ENCODE results near the gene OR2H1. TPM values are rescaled to one million over a fixed set of nuclear protein-coding genes. Genes with fewer than 3 reads are reported as not detected.
A peak's percentile ranks its signal among the peaks of the same experiment; 100 is the strongest.

The OR2H1 gene
- not detected in 3 replicates for total RNA-seq (2021)
- Bru-seq, nascent RNA, result not detected
- long read RNA-seq, experiment 1, result 0 reads
- long read RNA-seq, experiment 2, result 0 reads
- long read RNA-seq, experiment 3, result 0 reads

DNA sequence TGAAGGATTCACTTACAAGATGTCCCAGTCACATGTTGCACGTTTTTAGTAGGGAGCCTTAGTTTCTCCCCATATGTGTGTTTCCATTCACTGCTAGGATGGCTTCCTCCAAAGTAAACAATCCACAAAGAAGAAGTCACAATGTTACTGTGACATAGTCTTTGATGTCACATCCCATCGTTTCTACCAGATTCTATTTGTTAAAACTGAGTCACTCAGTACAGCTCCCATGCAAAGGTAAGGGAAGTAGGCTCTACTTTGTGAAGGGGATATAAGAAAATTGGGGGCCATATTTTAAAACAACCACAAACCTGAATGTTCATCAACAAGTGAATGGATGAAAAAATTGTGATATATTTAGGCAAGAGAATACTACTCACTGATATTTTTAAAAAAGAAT is at the start of gene OR2H1, which contains the start of gene OR11A1:
TSS of gene OR2H1 (plus strand) at position 185 of the 400 bp plus-strand sequence. CDS start 4,615 bp downstream, outside the sequence.
TSS of gene OR11A1 (minus strand) at position 101 of the 400 bp plus-strand sequence. CDS start 29,430 bp downstream, outside the sequence.
- H3K4me3 Mint-ChIP-seq, result no peak within 1 kb of the TSS
- ChIA-PET CTCF (no interaction called here), POLR2A (no interaction called here)
- no peaks in the 10 kb centered on the region for H3K4me1 Mint-ChIP-seq
- no peaks in the 10 kb centered on the region for H3K27me3 Mint-ChIP-seq (ENCODE audit: low read depth)
- DNase-seq (ENCODE audit: low spot score), result no peak
- H3K27ac Mint-ChIP-seq, result no peak within 1 kb of the TSS
- H3K9me3 Mint-ChIP-seq, result peaks cover under 1% of the 10 kb centered on the region; the same call in 1 of the 2 replicates
- H3K36me3 Mint-ChIP-seq, result no peaks in the 10 kb centered on the region
- no peak for ATAC-seq
- TF ChIP-seq, protein P1, sequence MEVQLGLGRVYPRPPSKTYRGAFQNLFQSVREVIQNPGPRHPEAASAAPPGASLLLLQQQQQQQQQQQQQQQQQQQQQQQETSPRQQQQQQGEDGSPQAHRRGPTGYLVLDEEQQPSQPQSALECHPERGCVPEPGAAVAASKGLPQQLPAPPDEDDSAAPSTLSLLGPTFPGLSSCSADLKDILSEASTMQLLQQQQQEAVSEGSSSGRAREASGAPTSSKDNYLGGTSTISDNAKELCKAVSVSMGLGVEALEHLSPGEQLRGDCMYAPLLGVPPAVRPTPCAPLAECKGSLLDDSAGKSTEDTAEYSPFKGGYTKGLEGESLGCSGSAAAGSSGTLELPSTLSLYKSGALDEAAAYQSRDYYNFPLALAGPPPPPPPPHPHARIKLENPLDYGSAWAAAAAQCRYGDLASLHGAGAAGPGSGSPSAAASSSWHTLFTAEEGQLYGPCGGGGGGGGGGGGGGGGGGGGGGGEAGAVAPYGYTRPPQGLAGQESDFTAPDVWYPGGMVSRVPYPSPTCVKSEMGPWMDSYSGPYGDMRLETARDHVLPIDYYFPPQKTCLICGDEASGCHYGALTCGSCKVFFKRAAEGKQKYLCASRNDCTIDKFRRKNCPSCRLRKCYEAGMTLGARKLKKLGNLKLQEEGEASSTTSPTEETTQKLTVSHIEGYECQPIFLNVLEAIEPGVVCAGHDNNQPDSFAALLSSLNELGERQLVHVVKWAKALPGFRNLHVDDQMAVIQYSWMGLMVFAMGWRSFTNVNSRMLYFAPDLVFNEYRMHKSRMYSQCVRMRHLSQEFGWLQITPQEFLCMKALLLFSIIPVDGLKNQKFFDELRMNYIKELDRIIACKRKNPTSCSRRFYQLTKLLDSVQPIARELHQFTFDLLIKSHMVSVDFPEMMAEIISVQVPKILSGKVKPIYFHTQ (CRISPR knock-in tag; IDR thresholded peaks at IDR 0.05), result no peak
- TF ChIP-seq STAT6 (CRISPR knock-in tag; conservative IDR thresholded peaks at IDR 0.05; ENCODE audit: low read depth) (no peak), CBFB (CRISPR knock-in tag; IDR thresholded peaks at IDR 0.05; ENCODE audit: low read depth) (no peak), CREB1 (CRISPR knock-in tag; IDR thresholded peaks at IDR 0.05) (no peak), NFE2L1 (CRISPR knock-in tag; IDR thresholded peaks at IDR 0.05) (no peak), ZNF263 (CRISPR knock-in tag; IDR thresholded peaks at IDR 0.05; ENCODE audit: low read depth) (no peak)
- TF ChIP-seq, protein P2, sequence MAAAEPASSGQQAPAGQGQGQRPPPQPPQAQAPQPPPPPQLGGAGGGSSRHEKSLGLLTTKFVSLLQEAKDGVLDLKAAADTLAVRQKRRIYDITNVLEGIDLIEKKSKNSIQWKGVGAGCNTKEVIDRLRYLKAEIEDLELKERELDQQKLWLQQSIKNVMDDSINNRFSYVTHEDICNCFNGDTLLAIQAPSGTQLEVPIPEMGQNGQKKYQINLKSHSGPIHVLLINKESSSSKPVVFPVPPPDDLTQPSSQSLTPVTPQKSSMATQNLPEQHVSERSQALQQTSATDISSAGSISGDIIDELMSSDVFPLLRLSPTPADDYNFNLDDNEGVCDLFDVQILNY (CRISPR knock-in tag; IDR thresholded peaks at IDR 0.05), result no peak
- TF ChIP-seq, protein P3, sequence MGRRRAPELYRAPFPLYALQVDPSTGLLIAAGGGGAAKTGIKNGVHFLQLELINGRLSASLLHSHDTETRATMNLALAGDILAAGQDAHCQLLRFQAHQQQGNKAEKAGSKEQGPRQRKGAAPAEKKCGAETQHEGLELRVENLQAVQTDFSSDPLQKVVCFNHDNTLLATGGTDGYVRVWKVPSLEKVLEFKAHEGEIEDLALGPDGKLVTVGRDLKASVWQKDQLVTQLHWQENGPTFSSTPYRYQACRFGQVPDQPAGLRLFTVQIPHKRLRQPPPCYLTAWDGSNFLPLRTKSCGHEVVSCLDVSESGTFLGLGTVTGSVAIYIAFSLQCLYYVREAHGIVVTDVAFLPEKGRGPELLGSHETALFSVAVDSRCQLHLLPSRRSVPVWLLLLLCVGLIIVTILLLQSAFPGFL (CRISPR knock-in tag; IDR thresholded peaks at IDR 0.05; ENCODE audit: borderline replicate concordance), result no peak

- no peak for TF ChIP-seq TEAD1 (CRISPR knock-in tag; IDR thresholded peaks at IDR 0.05)
- TF ChIP-seq, protein P4, sequence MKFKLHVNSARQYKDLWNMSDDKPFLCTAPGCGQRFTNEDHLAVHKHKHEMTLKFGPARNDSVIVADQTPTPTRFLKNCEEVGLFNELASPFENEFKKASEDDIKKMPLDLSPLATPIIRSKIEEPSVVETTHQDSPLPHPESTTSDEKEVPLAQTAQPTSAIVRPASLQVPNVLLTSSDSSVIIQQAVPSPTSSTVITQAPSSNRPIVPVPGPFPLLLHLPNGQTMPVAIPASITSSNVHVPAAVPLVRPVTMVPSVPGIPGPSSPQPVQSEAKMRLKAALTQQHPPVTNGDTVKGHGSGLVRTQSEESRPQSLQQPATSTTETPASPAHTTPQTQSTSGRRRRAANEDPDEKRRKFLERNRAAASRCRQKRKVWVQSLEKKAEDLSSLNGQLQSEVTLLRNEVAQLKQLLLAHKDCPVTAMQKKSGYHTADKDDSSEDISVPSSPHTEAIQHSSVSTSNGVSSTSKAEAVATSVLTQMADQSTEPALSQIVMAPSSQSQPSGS (CRISPR knock-in tag; IDR thresholded peaks at IDR 0.05; ENCODE audit: borderline replicate concordance, low read depth), result no peak
- ATAC-seq (peak; percentile 65; the same call in 1 of the 2 replicates), DNase-seq (ENCODE audit: low spot score) (no peak)
- Mint-ChIP-seq H3K9me3 (peaks cover 26% of the 10 kb centered on the region), H3K27ac (no peak within 1 kb of the TSS), H3K36me3 (no peaks in the 10 kb centered on the region; the same call in 1 of the 2 replicates), H3K27me3 (ENCODE audit: low read depth) (no peaks in the 10 kb centered on the region; the same call in none of the 2 replicates), H3K4me1 (no peaks in the 10 kb centered on the region; the same call in none of the 2 replicates), H3K4me3 (no peak within 1 kb of the TSS)
- CTCF ChIA-PET, result interaction anchor here (0.7 to 2.8 kb wide), 2 partner anchors 175 to 265 kb away, joined by 3 to 13 read pairs; no protein-coding TSS in a partner anchor
- POLR2A ChIA-PET, result no interaction called here
Measured at GRCh38 chr6:29414588-29414987, 42.4 kb upstream of the OR2H1 start, which contains the start of gene OR12D1. Gene OR12D1 (plus strand): TSS chr6:29414928.

DNA sequence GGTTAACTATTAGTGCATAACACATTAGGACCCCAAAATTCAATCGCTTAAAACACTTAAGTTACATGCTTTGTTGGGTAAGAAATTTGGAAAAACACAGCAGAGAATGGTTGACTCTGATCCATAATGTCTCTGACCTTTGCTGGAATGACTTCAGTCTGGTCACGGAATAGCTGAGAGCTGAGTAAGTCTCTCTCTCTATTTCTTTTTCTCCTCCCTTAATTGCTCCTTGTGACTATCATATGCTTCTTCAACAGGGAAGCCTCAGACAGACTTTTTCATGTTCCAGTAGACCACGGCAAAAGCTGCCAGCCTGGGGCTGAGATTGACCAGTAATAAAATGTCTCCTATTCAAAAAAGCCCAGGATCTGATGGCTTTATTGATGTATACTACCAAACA is 37.4 kb upstream of the OR2H1 start:
- Mint-ChIP-seq H3K27me3 (ENCODE audit: low read depth) (no peaks in the 10 kb centered on the region; the same call in 1 of the 2 replicates), H3K4me3 (no peak overlapping the region), H3K9me3 (peaks cover 6% of the 10 kb centered on the region), H3K27ac (no peak overlapping the region), H3K36me3 (no peaks in the 10 kb centered on the region), H3K4me1 (peaks cover 10% of the 10 kb centered on the region)
- ATAC-seq (no peak), DNase-seq (ENCODE audit: low spot score) (no peak)
- ChIA-PET POLR2A (no interaction called here), CTCF (no interaction called here)
- TF ChIP-seq, protein P5, sequence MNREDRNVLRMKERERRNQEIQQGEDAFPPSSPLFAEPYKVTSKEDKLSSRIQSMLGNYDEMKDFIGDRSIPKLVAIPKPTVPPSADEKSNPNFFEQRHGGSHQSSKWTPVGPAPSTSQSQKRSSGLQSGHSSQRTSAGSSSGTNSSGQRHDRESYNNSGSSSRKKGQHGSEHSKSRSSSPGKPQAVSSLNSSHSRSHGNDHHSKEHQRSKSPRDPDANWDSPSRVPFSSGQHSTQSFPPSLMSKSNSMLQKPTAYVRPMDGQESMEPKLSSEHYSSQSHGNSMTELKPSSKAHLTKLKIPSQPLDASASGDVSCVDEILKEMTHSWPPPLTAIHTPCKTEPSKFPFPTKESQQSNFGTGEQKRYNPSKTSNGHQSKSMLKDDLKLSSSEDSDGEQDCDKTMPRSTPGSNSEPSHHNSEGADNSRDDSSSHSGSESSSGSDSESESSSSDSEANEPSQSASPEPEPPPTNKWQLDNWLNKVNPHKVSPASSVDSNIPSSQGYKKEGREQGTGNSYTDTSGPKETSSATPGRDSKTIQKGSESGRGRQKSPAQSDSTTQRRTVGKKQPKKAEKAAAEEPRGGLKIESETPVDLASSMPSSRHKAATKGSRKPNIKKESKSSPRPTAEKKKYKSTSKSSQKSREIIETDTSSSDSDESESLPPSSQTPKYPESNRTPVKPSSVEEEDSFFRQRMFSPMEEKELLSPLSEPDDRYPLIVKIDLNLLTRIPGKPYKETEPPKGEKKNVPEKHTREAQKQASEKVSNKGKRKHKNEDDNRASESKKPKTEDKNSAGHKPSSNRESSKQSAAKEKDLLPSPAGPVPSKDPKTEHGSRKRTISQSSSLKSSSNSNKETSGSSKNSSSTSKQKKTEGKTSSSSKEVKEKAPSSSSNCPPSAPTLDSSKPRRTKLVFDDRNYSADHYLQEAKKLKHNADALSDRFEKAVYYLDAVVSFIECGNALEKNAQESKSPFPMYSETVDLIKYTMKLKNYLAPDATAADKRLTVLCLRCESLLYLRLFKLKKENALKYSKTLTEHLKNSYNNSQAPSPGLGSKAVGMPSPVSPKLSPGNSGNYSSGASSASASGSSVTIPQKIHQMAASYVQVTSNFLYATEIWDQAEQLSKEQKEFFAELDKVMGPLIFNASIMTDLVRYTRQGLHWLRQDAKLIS (CRISPR knock-in tag; IDR thresholded peaks at IDR 0.05; ENCODE audit: borderline replicate concordance), result no peak
- TF ChIP-seq STAT6 (CRISPR knock-in tag; conservative IDR thresholded peaks at IDR 0.05; ENCODE audit: low read depth) (no peak), ZNF263 (CRISPR knock-in tag; IDR thresholded peaks at IDR 0.05; ENCODE audit: low read depth) (no peak), SOX15 (CRISPR knock-in tag; IDR thresholded peaks at IDR 0.05) (no peak), ELF4 (CRISPR knock-in tag; IDR thresholded peaks at IDR 0.05; ENCODE audit: low read depth) (no peak)

Measured in WTC11 (cell line).